Esophagus muscularis mucosa (tissue), 4 donors: ENCODE results near the gene EXOC1. TPM values are rescaled to one million over a fixed set of nuclear protein-coding genes. Genes with fewer than 3 reads are reported as not detected.

Source experiments
- DNase-seq: peaks from one replicate; pipeline ENCODE4 v3.0.0-alpha.2; 2017; ENCODE audit errors: extremely low spot score
- H3K27ac ChIP-seq, 4 donors: fragments of 200-600 bp; sonication (generic); replicated peaks in 1 of 4; 1 replicate in 3 of 4; 2 replicates in 1 of 4; pipeline ENCODE4 v1.5.1; 2016 to 2019; ENCODE audit warnings: mild to moderate bottlenecking in 1 of 4
- H3K27me3 ChIP-seq, 4 donors: fragments of 200-600 bp; sonication (generic); one replicate each; pipeline versions ENCODE4 v1.5.1 to v1.6.0; 2016 to 2019
- H3K36me3 ChIP-seq, 4 donors: fragments of 200-600 bp; sonication (generic); one replicate each; pipeline ENCODE4 v1.5.1; 2016 to 2019
- H3K4me1 ChIP-seq, 4 donors: fragments of 200-600 bp; sonication (generic); one replicate each; pipeline ENCODE4 v1.5.1; 2016 to 2019
- H3K4me3 ChIP-seq, 4 donors: fragments of 200-600 bp; sonication (generic); 1 replicate in 2 of 4; 2 replicates in 2 of 4; pipeline ENCODE4 v1.5.1; 2016 to 2019; ENCODE audit warnings: mild to moderate bottlenecking in 4 of 4, moderate library complexity in 1 of 4
- H3K9me3 ChIP-seq, 4 donors: fragments of 200-600 bp; sonication (generic); 1 replicate in 3 of 4; 2 replicates in 1 of 4; pipeline ENCODE4 v1.5.1; 2016 to 2019
- CTCF ChIP-seq, 3 experiments: fragments of 200-600 bp in 2 of 3; fragments of 450-650 bp in 1 of 3; sonication (generic) in 2 of 3; IDR thresholded peaks; one replicate each; pipeline ENCODE4 v1.5.1; 2017 to 2019; ENCODE audit warnings: antibody characterized with exemption in 3 of 3, mild to moderate bottlenecking in 2 of 3, moderate library complexity in 1 of 3
- EP300 ChIP-seq: sonication (generic); formaldehyde crosslinking; IDR thresholded peaks from one replicate; pipeline ENCODE4 v1.6.1; 2017; ENCODE audit warnings: antibody characterized with exemption
- POLR2A ChIP-seq: fragments of 450-650 bp; IDR thresholded peaks from one replicate; pipeline ENCODE4 v1.6.1; 2017; ENCODE audit warnings: antibody characterized with exemption, moderate library complexity, mild to moderate bottlenecking, low read depth
- POLR2AphosphoS5 ChIP-seq, 2 donors: sonication (generic); formaldehyde crosslinking; IDR thresholded peaks; one replicate each; pipeline ENCODE4 v1.6.1; 2017; ENCODE audit warnings: antibody characterized with exemption in 2 of 2
- WGBS: methylation state at CpG from one replicate; pipeline ENCODE4 v1.1.5; 2018; 5-methylcytosine and 5-hydroxymethylcytosine counted together
- intact Hi-C: fragments of 100-400 bp; cut with DNase I; formaldehyde crosslinking; loops from one replicate; pipeline ENCODE4 v1.15.1; 2023
- total RNA-seq, 4 donors: library from RNA; depleted of rRNA; stranded (reverse); fragments of >200 nt; gene quantifications; one replicate each; pipeline versions ENCODE4 v1.1.0 to v1.2.1, GENCODE V29; 2016

EXOC1 gene
- total RNA-seq, 4 donors from 2014 or later = 22.0 to 33.6 (median 23.6) TPM

GRCh38 chr4:55904576-55904975, 51.1 kb downstream of the EXOC1 start:
- no peaks in the 10 kb centered on the region for H3K9me3 ChIP-seq
- peaks cover 0 to 7% (median 0%) of the 10 kb centered on the region in 4 donors for H3K4me1 ChIP-seq
- H3K27me3 ChIP-seq = no peaks in the 10 kb centered on the region
- DNase-seq = no peak
- H3K27ac ChIP-seq = no peak overlapping the region
- no peak for TF ChIP-seq EP300
- TF ChIP-seq POLR2AphosphoS5 (IDR thresholded peaks at IDR 0.05) = no peak
- TF ChIP-seq CTCF (IDR thresholded peaks at IDR 0.05) = no peak
- no peak for TF ChIP-seq POLR2A
- intact Hi-C loops = no loop called here
- H3K4me3 ChIP-seq = no peak overlapping the region
- H3K36me3 ChIP-seq = peaks cover 26 to 63% (median 54%) of the 10 kb centered on the region in 4 donors

GRCh38 chr4:55906323-55906722, 52.9 kb downstream of the EXOC1 start:
- Histone ChIP-seq H3K27me3 (no peaks in the 10 kb centered on the region), H3K27ac (no peak overlapping the region), H3K4me1 (peaks cover 0 to 7% (median 0%) of the 10 kb centered on the region in 4 donors), H3K9me3 (no peaks in the 10 kb centered on the region), H3K36me3 (peaks cover 21 to 48% (median 41%) of the 10 kb centered on the region in 4 donors), H3K4me3 (no peak overlapping the region)
- intact Hi-C loops = no loop called here
- no peak for DNase-seq
- 77% methylated on average over 6 of the region's 6 CpGs for WGBS
- no peak for TF ChIP-seq EP300
- no peak for TF ChIP-seq POLR2AphosphoS5 (IDR thresholded peaks at IDR 0.05)
- TF ChIP-seq POLR2A = no peak
- no peak for TF ChIP-seq CTCF (IDR thresholded peaks at IDR 0.05)

GRCh38 chr4:55906989-55907388, 53.5 kb downstream of the EXOC1 start:
- H3K27ac ChIP-seq = no peak overlapping the region
- peaks cover 0 to 7% (median 0%) of the 10 kb centered on the region in 4 donors for H3K4me1 ChIP-seq
- TF ChIP-seq POLR2AphosphoS5 (IDR thresholded peaks at IDR 0.05) (peak in 1 of 2 donors; percentile 9), CTCF (IDR thresholded peaks at IDR 0.05) (no peak)
- H3K36me3 ChIP-seq = peaks cover 20 to 42% (median 39%) of the 10 kb centered on the region in 4 donors
- no peaks in the 10 kb centered on the region for H3K9me3 ChIP-seq
- no peak for DNase-seq
- H3K4me3 ChIP-seq = no peak overlapping the region
- intact Hi-C loops = no loop called here
- WGBS = 77% methylated on average over 3 of the region's 3 CpGs
- no peaks in the 10 kb centered on the region for H3K27me3 ChIP-seq

- Histone ChIP-seq H3K4me3 (no peak overlapping the region), H3K27me3 (no peaks in the 10 kb centered on the region), H3K9me3 (no peaks in the 10 kb centered on the region), H3K4me1 (peaks cover 0 to 7% (median 0%) of the 10 kb centered on the region in 4 donors), H3K27ac (no peak overlapping the region), H3K36me3 (peaks cover 16 to 38% (median 34%) of the 10 kb centered on the region in 4 donors)
- intact Hi-C loops = no loop called here
- no peak for DNase-seq
- no peak for TF ChIP-seq CTCF (IDR thresholded peaks at IDR 0.05)
- TF ChIP-seq EP300 = no peak
- TF ChIP-seq POLR2AphosphoS5 (IDR thresholded peaks at IDR 0.05) = no peak
Observed at GRCh38 chr4:55907469-55907868, 54.0 kb downstream of the EXOC1 start.

- no peak for TF ChIP-seq POLR2AphosphoS5 (IDR thresholded peaks at IDR 0.05)
- no peak for TF ChIP-seq EP300
- TF ChIP-seq POLR2A = no peak
- TF ChIP-seq CTCF (IDR thresholded peaks at IDR 0.05) = no peak
- intact Hi-C loops = no loop called here
- no peak for DNase-seq
- H3K36me3 ChIP-seq = peaks cover 0 to 12% (median 11%) of the 10 kb centered on the region in 4 donors
- no peaks in the 10 kb centered on the region for H3K27me3 ChIP-seq
- no peaks in the 10 kb centered on the region for H3K9me3 ChIP-seq
- peaks cover 0 to 7% (median 0%) of the 10 kb centered on the region in 4 donors for H3K4me1 ChIP-seq
- no peak overlapping the region for H3K4me3 ChIP-seq
- no peak overlapping the region for H3K27ac ChIP-seq
- WGBS = 100% methylated on average over 1 of the region's 1 CpG
Observed at GRCh38 chr4:55910140-55910539, 56.7 kb downstream of the EXOC1 start.
